SKM-1 (cell line): ENCODE results near the gene CMSS1.
"Not testable (repeated sequence)": the region's sequence is repeated elsewhere in the genome, so short reads cannot be mapped to it uniquely, and the experiment has no call there.

ENCODE experiments used
- DNase-seq: peaks from one replicate; lab custom pipeline; 2025; ENCODE audit not compliant: unreplicated experiment; lab: John Stamatoyannopoulos, UW

CMSS1 gene

GRCh38 chr3:99817047-99817436 is 620 bp upstream of the CMSS1 start:
- DNase-seq: no peak

- DNase-seq: no peak
Measured at GRCh38 chr3:99818818-99819217, 1.2 kb downstream of the CMSS1 start.

GRCh38 chr3:99823723-99824711 is 6.4 kb downstream of the CMSS1 start:
- no peak for DNase-seq

GRCh38 chr3:99825004-99825640 is 7.5 kb downstream of the CMSS1 start:
- DNase-seq: no peak

- DNase-seq: no peak
Measured at GRCh38 chr3:99829844-99830243, 12.2 kb downstream of the CMSS1 start.

GRCh38 chr3:99833617-99834205 is 16.0 kb downstream of the CMSS1 start:
- no peak for DNase-seq

- DNase-seq: peak; percentile 18
Measured at GRCh38 chr3:99834211-99834957, 16.7 kb downstream of the CMSS1 start.

GRCh38 chr3:99836681-99837080 is 19.0 kb downstream of the CMSS1 start:
- no peak for DNase-seq

GRCh38 chr3:99837715-99838114 is 20.1 kb downstream of the CMSS1 start:
- DNase-seq: no peak

GRCh38 chr3:99838755-99839154 is 21.1 kb downstream of the CMSS1 start:
- DNase-seq: no peak

GRCh38 chr3:99839613-99840012 is 22.0 kb downstream of the CMSS1 start:
- no peak for DNase-seq

- DNase-seq: not testable (repeated sequence)
Measured at GRCh38 chr3:99841949-99842348, 24.3 kb downstream of the CMSS1 start.

GRCh38 chr3:99842826-99843589 is 25.3 kb downstream of the CMSS1 start:
- peak; percentile 9 for DNase-seq

GRCh38 chr3:99843590-99844258 is 26.1 kb downstream of the CMSS1 start:
- no peak for DNase-seq

GRCh38 chr3:99845331-99845730 is 27.7 kb downstream of the CMSS1 start:
- no peak for DNase-seq

- DNase-seq: no peak
Measured at GRCh38 chr3:99845999-99846398, 28.3 kb downstream of the CMSS1 start.

GRCh38 chr3:99846477-99847160 is 29.0 kb downstream of the CMSS1 start:
- DNase-seq: no peak

GRCh38 chr3:99848433-99848832 is 30.8 kb downstream of the CMSS1 start:
- no peak for DNase-seq

GRCh38 chr3:99850608-99851007 is 32.9 kb downstream of the CMSS1 start:
- peak; percentile 25 for DNase-seq
